PC-3 (cell line): ENCODE data around the gene NPFFR1.

ENCODE experiments used
- EZH2phosphoT487 ChIP-seq: fragments of 300-600 bp; sonication (generic); IDR thresholded peaks from 2 replicates; pipeline ENCODE4 v1.6.1; 2018; ENCODE audit warnings: mild to moderate bottlenecking, antibody characterized with exemption, low read length, borderline replicate concordance
- TF ChIP-seq, protein P1 (sequence below): fragments of 300-600 bp; sonication (generic); conservative IDR thresholded peaks from 2 replicates; pipeline ENCODE4 v1.5.1; 2017; ENCODE audit warnings: antibody characterized with exemption, low read depth, mild to moderate bottlenecking, low read length

DNA sequence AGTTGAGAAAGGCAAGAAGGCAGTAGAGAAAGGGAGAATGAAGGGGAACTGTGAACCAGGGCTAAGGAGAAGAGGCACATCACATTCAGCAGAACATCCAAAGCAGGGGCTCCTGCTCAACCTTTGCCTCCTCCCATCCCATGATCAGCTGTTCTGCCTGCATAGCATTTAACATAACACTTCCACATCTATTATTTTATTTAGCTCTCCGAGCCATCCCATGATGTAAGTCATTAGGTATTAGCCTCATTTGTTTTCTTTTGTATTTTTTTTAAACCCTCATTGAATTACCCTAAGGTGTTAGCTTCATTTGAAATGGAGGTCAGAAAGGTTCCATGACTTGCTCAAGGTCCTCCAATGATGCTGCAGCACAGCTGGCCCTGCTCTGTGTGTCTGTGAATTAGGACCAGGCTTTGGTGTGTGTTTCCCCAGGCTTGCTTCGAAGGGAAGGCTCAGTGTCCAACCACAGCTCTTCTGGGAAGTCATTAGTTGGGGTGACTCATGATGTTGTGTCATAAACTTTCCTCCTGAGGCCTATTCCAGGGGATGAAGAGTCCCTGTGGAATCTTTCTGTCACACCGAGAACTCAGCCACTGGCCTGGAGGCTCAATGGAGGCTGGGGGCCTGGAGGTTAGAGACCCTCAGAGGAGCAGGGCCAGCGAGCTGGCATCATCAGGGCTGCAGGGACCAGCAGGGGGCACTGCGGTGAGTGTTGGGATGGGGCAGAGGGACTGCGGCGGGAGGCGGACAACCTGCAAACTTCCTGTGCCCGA, 16.5 kb downstream of the NPFFR1 start:
- TF ChIP-seq, protein P1, sequence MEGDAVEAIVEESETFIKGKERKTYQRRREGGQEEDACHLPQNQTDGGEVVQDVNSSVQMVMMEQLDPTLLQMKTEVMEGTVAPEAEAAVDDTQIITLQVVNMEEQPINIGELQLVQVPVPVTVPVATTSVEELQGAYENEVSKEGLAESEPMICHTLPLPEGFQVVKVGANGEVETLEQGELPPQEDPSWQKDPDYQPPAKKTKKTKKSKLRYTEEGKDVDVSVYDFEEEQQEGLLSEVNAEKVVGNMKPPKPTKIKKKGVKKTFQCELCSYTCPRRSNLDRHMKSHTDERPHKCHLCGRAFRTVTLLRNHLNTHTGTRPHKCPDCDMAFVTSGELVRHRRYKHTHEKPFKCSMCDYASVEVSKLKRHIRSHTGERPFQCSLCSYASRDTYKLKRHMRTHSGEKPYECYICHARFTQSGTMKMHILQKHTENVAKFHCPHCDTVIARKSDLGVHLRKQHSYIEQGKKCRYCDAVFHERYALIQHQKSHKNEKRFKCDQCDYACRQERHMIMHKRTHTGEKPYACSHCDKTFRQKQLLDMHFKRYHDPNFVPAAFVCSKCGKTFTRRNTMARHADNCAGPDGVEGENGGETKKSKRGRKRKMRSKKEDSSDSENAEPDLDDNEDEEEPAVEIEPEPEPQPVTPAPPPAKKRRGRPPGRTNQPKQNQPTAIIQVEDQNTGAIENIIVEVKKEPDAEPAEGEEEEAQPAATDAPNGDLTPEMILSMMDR, result peak; percentile 51
- no peak for TF ChIP-seq EZH2phosphoT487
